Neural crest cell (in vitro differentiated cells): ENCODE measurements around the gene NR1D2. TPM values are rescaled to one million over a fixed set of nuclear protein-coding genes. Genes with fewer than 3 reads are reported as not detected.

Experiments
- DNase-seq: peaks from one replicate; pipeline ENCODE4 v3.0.0; 2021; ENCODE audit warnings: low read depth, mixed read lengths, low spot score
- H3K27ac Mint-ChIP-seq: one replicate; pipeline ENCODE4 v1.8.0; 2021; ENCODE audit warnings: mild to moderate bottlenecking, mixed read lengths; ENCODE audit not compliant: unreplicated experiment
- H3K27me3 Mint-ChIP-seq: 2 replicates; pipeline ENCODE4 v1.8.0; 2021; ENCODE audit warnings: low read depth, mild to moderate bottlenecking, mixed read lengths
- H3K36me3 Mint-ChIP-seq: 2 replicates; pipeline ENCODE4 v1.8.0; 2021; ENCODE audit warnings: low read depth, mild to moderate bottlenecking, mixed read lengths
- H3K4me1 Mint-ChIP-seq: 2 replicates; pipeline ENCODE4 v1.8.0; 2021; ENCODE audit warnings: mixed read lengths
- H3K4me3 Mint-ChIP-seq: one replicate; pipeline ENCODE4 v1.8.0; 2021; ENCODE audit warnings: mild to moderate bottlenecking, mixed read lengths
- H3K9me3 Mint-ChIP-seq: 2 replicates; pipeline ENCODE4 v1.8.0; 2021; ENCODE audit warnings: mixed read lengths
- CTCF ChIP-seq: fragments of 200-600 bp; sonication (generic); conservative IDR thresholded peaks from 2 replicates; pipeline ENCODE4 v1.5.0; 2021; ENCODE audit warnings: antibody characterized with exemption, mild to moderate bottlenecking
- total RNA-seq: library from RNA; stranded (reverse); gene quantifications from 2 replicates; pipeline ENCODE4 v1.2.1, GENCODE V29; 2021

Gene NR1D2
- total RNA-seq, 1 donor from 2014 or later, result 8.6 TPM

- Mint-ChIP-seq H3K36me3 (peaks cover 5% of the 10 kb centered on the region), H3K27me3 (no peaks in the 10 kb centered on the region), H3K4me1 (peaks cover 15% of the 10 kb centered on the region), H3K4me3 (no peak overlapping the region), H3K27ac (no peak overlapping the region), H3K9me3 (peaks cover 6% of the 10 kb centered on the region)
- no peak for TF ChIP-seq CTCF
- DNase-seq, result no peak
Observed at GRCh38 chr3:23981136-23981535, 36.0 kb downstream of the NR1D2 start.

GRCh38 chr3:23981955-23982354 lies 36.9 kb downstream of the NR1D2 start:
- no peaks in the 10 kb centered on the region for H3K36me3 Mint-ChIP-seq

DNA sequence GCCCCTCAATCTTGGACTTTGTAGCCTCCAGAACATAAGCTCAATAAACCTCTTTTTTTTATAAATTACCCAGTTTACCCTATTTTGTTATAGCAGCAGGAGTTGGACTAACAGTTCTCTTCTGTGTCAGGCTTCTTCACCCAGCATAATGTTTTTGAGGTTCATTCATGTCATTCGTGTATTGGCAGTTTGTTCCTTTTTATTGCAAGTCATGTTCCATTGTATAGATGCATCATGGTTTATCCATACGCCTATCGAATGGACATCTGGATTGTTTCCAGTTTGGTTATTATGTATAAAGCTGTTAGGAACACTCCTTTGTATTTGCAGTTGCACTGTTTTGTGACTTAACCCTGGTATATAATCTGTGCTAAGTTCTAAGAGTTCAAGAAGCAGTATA lies 39.8 kb downstream of the NR1D2 start:
- Mint-ChIP-seq H3K27me3 (no peaks in the 10 kb centered on the region), H3K4me1 (peaks cover 15% of the 10 kb centered on the region), H3K4me3 (no peak overlapping the region), H3K27ac (no peak overlapping the region), H3K9me3 (peaks cover 2% of the 10 kb centered on the region), H3K36me3 (no peaks in the 10 kb centered on the region)
- DNase-seq, result no peak
- no peak for TF ChIP-seq CTCF

More at GRCh38 chr3:23981955-23982354, 36.9 kb downstream of the NR1D2 start:
- DNase-seq, result no peak
- Mint-ChIP-seq H3K27me3 (no peaks in the 10 kb centered on the region), H3K27ac (no peak overlapping the region), H3K4me3 (no peak overlapping the region), H3K4me1 (peaks cover 15% of the 10 kb centered on the region), H3K9me3 (peaks cover 2% of the 10 kb centered on the region)
- TF ChIP-seq CTCF, result no peak

DNA sequence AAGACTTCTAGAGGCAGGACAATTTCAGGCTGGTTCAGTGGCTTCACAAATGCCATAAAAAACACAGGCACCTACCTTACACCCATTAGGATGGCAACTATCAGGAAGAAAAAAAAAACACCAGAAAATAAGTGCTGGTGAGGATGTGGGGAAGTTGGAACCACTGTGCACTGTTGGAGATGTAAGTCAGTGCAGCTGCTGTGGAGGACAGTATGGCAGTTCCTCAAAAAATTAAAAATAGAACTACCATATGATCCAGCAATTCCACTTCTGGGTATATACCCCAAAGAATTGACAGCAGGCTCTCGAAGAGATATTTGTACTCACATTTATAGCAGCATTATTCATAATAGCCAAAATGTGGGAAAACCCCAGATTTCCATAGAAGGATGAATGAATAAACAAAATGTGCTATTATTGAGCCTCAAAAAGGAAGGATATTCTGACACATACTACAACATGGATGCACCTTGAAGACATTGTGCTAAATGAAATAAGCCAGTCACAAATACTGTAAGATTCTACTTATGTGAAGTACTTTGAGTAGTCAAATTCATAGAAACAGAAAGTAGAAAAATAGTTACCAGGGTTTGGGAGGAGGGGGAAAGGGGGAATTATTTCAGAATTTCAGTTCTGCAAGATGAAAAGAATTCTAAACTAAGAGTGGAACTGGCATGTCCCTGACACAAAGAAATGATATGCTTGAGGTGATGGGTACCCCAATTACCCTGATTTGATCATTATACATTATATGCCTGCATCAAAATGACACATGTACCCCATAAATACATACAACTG lies 40.9 kb downstream of the NR1D2 start:
- DNase-seq, result no peak
- peaks cover 2% of the 10 kb centered on the region for H3K9me3 Mint-ChIP-seq
- no peak for TF ChIP-seq CTCF
- peaks cover 20% of the 10 kb centered on the region for H3K4me1 Mint-ChIP-seq
- H3K4me3 Mint-ChIP-seq, result no peak overlapping the region
- H3K27me3 Mint-ChIP-seq, result no peaks in the 10 kb centered on the region
- no peaks in the 10 kb centered on the region for H3K36me3 Mint-ChIP-seq
- no peak overlapping the region for H3K27ac Mint-ChIP-seq

GRCh38 chr3:23987356-23987755 lies 42.3 kb downstream of the NR1D2 start:
- Mint-ChIP-seq H3K4me1 (peaks cover 34% of the 10 kb centered on the region), H3K27me3 (no peaks in the 10 kb centered on the region), H3K36me3 (no peaks in the 10 kb centered on the region), H3K9me3 (peaks cover 2% of the 10 kb centered on the region), H3K4me3 (no peak overlapping the region), H3K27ac (no peak overlapping the region)
- no peak for DNase-seq
- no peak for TF ChIP-seq CTCF
